ENCODE data around the gene ECSIT.

DNA sequence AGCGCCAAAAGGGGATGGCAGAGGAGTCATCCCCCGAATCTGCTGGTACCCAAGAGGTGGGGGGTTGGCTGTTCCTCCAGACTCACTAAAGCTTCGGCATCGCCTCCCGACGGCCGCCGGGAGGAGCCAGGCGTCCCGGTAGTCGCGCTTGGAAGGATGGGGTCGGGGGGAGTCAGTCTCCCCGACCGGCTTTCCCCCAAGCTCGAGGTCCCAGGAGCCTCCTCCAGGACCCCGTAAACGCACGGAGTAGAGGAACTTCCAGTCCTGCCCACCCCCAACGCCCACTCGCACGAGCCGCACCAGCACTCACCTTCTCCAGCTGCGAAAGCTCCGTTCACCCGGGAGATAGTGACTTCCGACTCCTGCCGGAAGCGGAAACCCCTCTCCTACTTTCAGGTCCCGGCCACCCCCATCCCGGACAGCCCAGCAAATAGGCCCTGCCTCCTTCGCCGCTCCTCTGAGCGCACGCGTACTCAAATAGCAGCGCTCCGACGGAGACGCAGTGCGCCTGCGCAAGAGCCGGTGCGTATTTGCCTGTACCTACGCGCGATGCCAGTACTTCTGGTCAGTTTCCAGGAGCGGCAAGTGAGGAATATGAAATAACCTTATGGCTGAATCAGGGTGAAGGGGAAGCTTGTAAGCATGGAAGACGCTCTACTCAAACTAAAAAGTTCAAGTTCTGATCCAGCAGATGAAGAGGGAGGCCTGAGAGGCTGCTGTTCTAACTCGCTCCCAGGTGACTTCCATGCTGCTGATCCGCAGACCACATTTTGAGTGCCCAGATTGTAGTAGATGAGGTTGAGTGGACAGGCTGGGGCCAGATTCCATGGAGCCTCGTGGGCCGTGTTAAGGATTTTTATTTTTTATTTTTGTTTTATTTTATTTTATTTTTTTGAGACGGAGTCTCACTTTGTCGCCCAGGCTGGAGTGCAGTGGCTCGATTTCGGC, 30.2 kb upstream of the ECSIT start, which contains the start of gene ELOF1:
- TF ChIP-seq, protein P1, sequence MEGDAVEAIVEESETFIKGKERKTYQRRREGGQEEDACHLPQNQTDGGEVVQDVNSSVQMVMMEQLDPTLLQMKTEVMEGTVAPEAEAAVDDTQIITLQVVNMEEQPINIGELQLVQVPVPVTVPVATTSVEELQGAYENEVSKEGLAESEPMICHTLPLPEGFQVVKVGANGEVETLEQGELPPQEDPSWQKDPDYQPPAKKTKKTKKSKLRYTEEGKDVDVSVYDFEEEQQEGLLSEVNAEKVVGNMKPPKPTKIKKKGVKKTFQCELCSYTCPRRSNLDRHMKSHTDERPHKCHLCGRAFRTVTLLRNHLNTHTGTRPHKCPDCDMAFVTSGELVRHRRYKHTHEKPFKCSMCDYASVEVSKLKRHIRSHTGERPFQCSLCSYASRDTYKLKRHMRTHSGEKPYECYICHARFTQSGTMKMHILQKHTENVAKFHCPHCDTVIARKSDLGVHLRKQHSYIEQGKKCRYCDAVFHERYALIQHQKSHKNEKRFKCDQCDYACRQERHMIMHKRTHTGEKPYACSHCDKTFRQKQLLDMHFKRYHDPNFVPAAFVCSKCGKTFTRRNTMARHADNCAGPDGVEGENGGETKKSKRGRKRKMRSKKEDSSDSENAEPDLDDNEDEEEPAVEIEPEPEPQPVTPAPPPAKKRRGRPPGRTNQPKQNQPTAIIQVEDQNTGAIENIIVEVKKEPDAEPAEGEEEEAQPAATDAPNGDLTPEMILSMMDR (IDR thresholded peaks at IDR 0.05) = no peak
- no peak for TF ChIP-seq EZH2 (IDR thresholded peaks at IDR 0.05; ENCODE audit: borderline replicate concordance, insufficient read depth, low read depth, low read length, poor library complexity, severe bottlenecking)

Data from B cell (primary cell).